ENCODE data around the gene LAMA4.
A peak's percentile ranks its signal among the peaks of the same experiment; 100 is the strongest.
"Not testable (repeated sequence)": the region's sequence is repeated elsewhere in the genome, so short reads cannot be mapped to it uniquely, and the experiment has no call there.

LAMA4 gene

GRCh38 chr6:112141707-112142106 lies 112.7 kb downstream of the LAMA4 start:
- no peak for DNase-seq

GRCh38 chr6:112139052-112139451 lies 115.3 kb downstream of the LAMA4 start:
- DNase-seq: no peak

GRCh38 chr6:112130878-112131277 lies 123.5 kb downstream of the LAMA4 start:
- no peak for DNase-seq

- DNase-seq: no peak
Measured at GRCh38 chr6:112128208-112128607, 126.2 kb downstream of the LAMA4 start.

GRCh38 chr6:112123982-112124381 lies 130.4 kb downstream of the LAMA4 start:
- no peak for DNase-seq

- no peak for DNase-seq
Measured at GRCh38 chr6:112122756-112123155, 131.6 kb downstream of the LAMA4 start.

GRCh38 chr6:112118034-112118433 lies 136.3 kb downstream of the LAMA4 start:
- no peak for DNase-seq

- no peak for DNase-seq
Measured at GRCh38 chr6:112117554-112117953, 136.8 kb downstream of the LAMA4 start.

- no peak for DNase-seq
Measured at GRCh38 chr6:112116221-112116620, 138.1 kb downstream of the LAMA4 start.

GRCh38 chr6:112114577-112115223 lies 139.7 kb downstream of the LAMA4 start:
- no peak for DNase-seq

- DNase-seq: no peak
Measured at GRCh38 chr6:112113918-112114317, 140.4 kb downstream of the LAMA4 start.

GRCh38 chr6:112113431-112113830 lies 140.9 kb downstream of the LAMA4 start:
- no peak for DNase-seq

GRCh38 chr6:112109262-112109661 lies 145.1 kb downstream of the LAMA4 start:
- DNase-seq: no peak

- DNase-seq: no peak
Measured at GRCh38 chr6:112106562-112106961, 147.8 kb downstream of the LAMA4 start.

- not testable (repeated sequence) for DNase-seq
Measured at GRCh38 chr6:112106026-112106425, 148.3 kb downstream of the LAMA4 start.

- DNase-seq: no peak
Measured at GRCh38 chr6:112100561-112100960, 153.8 kb downstream of the LAMA4 start.

- no peak for DNase-seq
Measured at GRCh38 chr6:112096901-112097300, 157.5 kb downstream of the LAMA4 start.

GRCh38 chr6:112087916-112088315 lies 166.5 kb downstream of the LAMA4 start:
- DNase-seq: no peak

- DNase-seq: peak; percentile 54 to 80 (median 72)
Measured at GRCh38 chr6:112087136-112087911, 167.0 kb downstream of the LAMA4 start, which contains the start of the genes FAM229B and TUBE1. Gene FAM229B, plus strand, starts transcription at chr6:112087591. Its CDS starts 11,693 bp downstream, at chr6:112099284. Gene TUBE1, minus strand, starts transcription at chr6:112087482. Its CDS starts 48 bp downstream, at chr6:112087434.

- no peak for DNase-seq
Measured at GRCh38 chr6:112086744-112087135, 167.6 kb downstream of the LAMA4 start.

GRCh38 chr6:112085286-112086065 lies 168.9 kb downstream of the LAMA4 start:
- no peak for DNase-seq

- no peak for DNase-seq
Measured at GRCh38 chr6:112081569-112081968, 172.8 kb downstream of the LAMA4 start.

GRCh38 chr6:112066606-112067005 lies 187.8 kb downstream of the LAMA4 start:
- no peak for DNase-seq
